Measurements from ENCODE around the gene RNF180.
"Not testable (repeated sequence)": the region's sequence is repeated elsewhere in the genome, so short reads cannot be mapped to it uniquely, and the experiment has no call there.

RNF180 gene

GRCh38 chr5:64180661-64181343 is 15.2 kb downstream of the RNF180 start:
- no peak for DNase-seq

- DNase-seq = peak; percentile 5
Observed at GRCh38 chr5:64181440-64181839, 15.8 kb downstream of the RNF180 start.

GRCh38 chr5:64183956-64184355 is 18.3 kb downstream of the RNF180 start:
- no peak for DNase-seq

GRCh38 chr5:64184832-64185231 is 19.2 kb downstream of the RNF180 start:
- no peak for DNase-seq

- no peak for DNase-seq
Observed at GRCh38 chr5:64188776-64189175, 23.1 kb downstream of the RNF180 start.

GRCh38 chr5:64190562-64191306 is 25.1 kb downstream of the RNF180 start:
- no peak for DNase-seq

GRCh38 chr5:64195981-64196380 is 30.3 kb downstream of the RNF180 start:
- DNase-seq = no peak

- DNase-seq = no peak
Observed at GRCh38 chr5:64199425-64199824, 33.8 kb downstream of the RNF180 start.

- no peak for DNase-seq
Observed at GRCh38 chr5:64201996-64202395, 36.4 kb downstream of the RNF180 start.

GRCh38 chr5:64206653-64207052 is 41.0 kb downstream of the RNF180 start:
- no peak for DNase-seq

GRCh38 chr5:64207978-64208377 is 42.3 kb downstream of the RNF180 start:
- peak; percentile 7 for DNase-seq

- no peak for DNase-seq
Observed at GRCh38 chr5:64209353-64209752, 43.7 kb downstream of the RNF180 start.

GRCh38 chr5:64210866-64211265 is 45.2 kb downstream of the RNF180 start:
- DNase-seq = no peak

- DNase-seq = no peak
Observed at GRCh38 chr5:64213011-64213410, 47.4 kb downstream of the RNF180 start.

GRCh38 chr5:64213531-64213930 is 47.9 kb downstream of the RNF180 start:
- DNase-seq = no peak

- DNase-seq = no peak
Observed at GRCh38 chr5:64214132-64214531, 48.5 kb downstream of the RNF180 start.

GRCh38 chr5:64221911-64222310 is 56.3 kb downstream of the RNF180 start:
- DNase-seq = no peak

- not testable (repeated sequence) for DNase-seq
Observed at GRCh38 chr5:64225286-64225981, 59.8 kb downstream of the RNF180 start.

GRCh38 chr5:64227131-64227537 is 61.5 kb downstream of the RNF180 start:
- DNase-seq = not testable (repeated sequence)

GRCh38 chr5:64229163-64229774 is 63.6 kb downstream of the RNF180 start:
- DNase-seq = peak; percentile 59

- DNase-seq = no peak
Observed at GRCh38 chr5:64260756-64261155, 95.1 kb downstream of the RNF180 start.

GRCh38 chr5:64269164-64269563 is 103.5 kb downstream of the RNF180 start:
- no peak for DNase-seq

- no peak for DNase-seq
Observed at GRCh38 chr5:64273276-64273675, 107.6 kb downstream of the RNF180 start.

Measured in NCI-H2171 treated with DMSO at 0.1 percent for 48 hours (cell line).